Large intestine (tissue), 3 donors: ENCODE measurements around the gene AEBP1. TPM values are rescaled to one million over a fixed set of nuclear protein-coding genes. Genes with fewer than 3 reads are reported as not detected.

ENCODE experiments used
- DNase-seq, 2 donors: peaks; one replicate each; pipeline versions ENCODE4 v3.0.0 to v3.0.0-alpha.2; 2013
- H3K27ac ChIP-seq: one replicate; pipeline ENCODE4 v1.5.1; 2013; ENCODE audit warnings: low read length
- H3K27me3 ChIP-seq: 2 replicates; pipeline ENCODE4 v1.6.1; 2013; ENCODE audit warnings: low read length; ENCODE audit not compliant: control insufficient read depth, insufficient read depth
- H3K36me3 ChIP-seq: 2 replicates; pipeline ENCODE4 v1.6.1; 2013; ENCODE audit warnings: low read length; ENCODE audit not compliant: control insufficient read depth, insufficient read depth
- H3K4me1 ChIP-seq: one replicate; pipeline ENCODE4 v1.6.1; 2013; ENCODE audit warnings: low read length; ENCODE audit not compliant: control insufficient read depth, insufficient read depth
- H3K4me3 ChIP-seq: one replicate; pipeline ENCODE4 v1.5.1; 2013; ENCODE audit warnings: low read length
- H3K9me3 ChIP-seq: one replicate; pipeline ENCODE4 v1.6.1; 2013; ENCODE audit warnings: mild to moderate bottlenecking, low read depth, low read length, moderate library complexity; ENCODE audit not compliant: control insufficient read depth
- WGBS: methylation state at CpG from one replicate; pipeline ENCODE4 v1.1.5; 2013; ENCODE audit warnings: low lambda C conversion rate; ENCODE audit not compliant: insufficient coverage; 5-methylcytosine and 5-hydroxymethylcytosine counted together
- polyA plus RNA-seq: library from polyadenylated mRNA; unstranded; fragments of 120-200 nt; gene quantifications from one replicate; pipeline ENCODE4 v1.2.1, GENCODE V29; 2013

Gene AEBP1
- polyA plus RNA-seq, 1 donor, result 23.1 TPM

GRCh38 chr7:44077061-44077460, 27.1 kb upstream of the AEBP1 start:
- Histone ChIP-seq H3K36me3 (peaks cover 80% of the 10 kb centered on the region), H3K4me3 (no peak overlapping the region), H3K4me1 (peaks cover 7% of the 10 kb centered on the region), H3K9me3 (no peaks in the 10 kb centered on the region), H3K27me3 (no peaks in the 10 kb centered on the region), H3K27ac (no peak overlapping the region)
- DNase-seq, result no peak
- no CpG with 5 or more reads among the region's 9 CpGs for WGBS

- H3K4me3 ChIP-seq, result no peak overlapping the region
- H3K9me3 ChIP-seq, result no peaks in the 10 kb centered on the region
- peaks cover 77% of the 10 kb centered on the region for H3K36me3 ChIP-seq
- no peak for DNase-seq
- WGBS, result 80% methylated on average over 1 of the region's 5 CpGs
- H3K4me1 ChIP-seq, result peaks cover under 1% of the 10 kb centered on the region
- H3K27ac ChIP-seq, result no peak overlapping the region
- H3K27me3 ChIP-seq, result no peaks in the 10 kb centered on the region
Measured at GRCh38 chr7:44077681-44078091, 26.5 kb upstream of the AEBP1 start.

- Histone ChIP-seq H3K27me3 (no peaks in the 10 kb centered on the region), H3K9me3 (no peaks in the 10 kb centered on the region), H3K4me3 (no peak overlapping the region), H3K4me1 (no peaks in the 10 kb centered on the region), H3K36me3 (peaks cover 69% of the 10 kb centered on the region), H3K27ac (no peak overlapping the region)
- no CpG with 5 or more reads among the region's 8 CpGs for WGBS
- DNase-seq, result no peak
Measured at GRCh38 chr7:44078521-44078920, 25.6 kb upstream of the AEBP1 start.

GRCh38 chr7:44079331-44080021, 24.7 kb upstream of the AEBP1 start:
- H3K4me1 ChIP-seq, result no peaks in the 10 kb centered on the region
- H3K27me3 ChIP-seq, result no peaks in the 10 kb centered on the region
- DNase-seq, result no peak
- no CpG with 5 or more reads among the region's 11 CpGs for WGBS
- peaks cover 59% of the 10 kb centered on the region for H3K36me3 ChIP-seq
- no peak overlapping the region for H3K27ac ChIP-seq
- no peak overlapping the region for H3K4me3 ChIP-seq
- no peaks in the 10 kb centered on the region for H3K9me3 ChIP-seq

GRCh38 chr7:44080118-44080517, 24.0 kb upstream of the AEBP1 start:
- Histone ChIP-seq H3K9me3 (no peaks in the 10 kb centered on the region), H3K27ac (no peak overlapping the region), H3K4me3 (no peak overlapping the region), H3K27me3 (no peaks in the 10 kb centered on the region), H3K4me1 (no peaks in the 10 kb centered on the region), H3K36me3 (peaks cover 55% of the 10 kb centered on the region)
- whole genome bisulfite sequencing, result no CpG with 5 or more reads among the region's 5 CpGs
- DNase-seq, result no peak

GRCh38 chr7:44080686-44081265, 23.4 kb upstream of the AEBP1 start:
- Histone ChIP-seq H3K4me1 (no peaks in the 10 kb centered on the region), H3K36me3 (peaks cover 50% of the 10 kb centered on the region), H3K27me3 (no peaks in the 10 kb centered on the region), H3K4me3 (no peak overlapping the region), H3K9me3 (no peaks in the 10 kb centered on the region), H3K27ac (no peak overlapping the region)
- DNase-seq, result no peak
- no CpG with 5 or more reads among the region's 11 CpGs for WGBS

GRCh38 chr7:44081266-44081748, 22.8 kb upstream of the AEBP1 start:
- peaks cover 45% of the 10 kb centered on the region for H3K36me3 ChIP-seq
- H3K27me3 ChIP-seq, result no peaks in the 10 kb centered on the region
- peak overlapping the region; percentile 96 for H3K4me3 ChIP-seq
- H3K4me1 ChIP-seq, result no peaks in the 10 kb centered on the region
- peak overlapping the region; percentile 33 for H3K27ac ChIP-seq
- 0% methylated on average over 1 of the region's 9 CpGs for WGBS
- no peaks in the 10 kb centered on the region for H3K9me3 ChIP-seq
- peak in 1 of 2 donors; percentile 50 for DNase-seq

GRCh38 chr7:44082541-44083207, 21.5 kb upstream of the AEBP1 start:
- Histone ChIP-seq H3K4me3 (peak overlapping the region; percentile 96), H3K27ac (peak overlapping the region; percentile 92), H3K9me3 (no peaks in the 10 kb centered on the region), H3K27me3 (no peaks in the 10 kb centered on the region), H3K36me3 (peaks cover 31% of the 10 kb centered on the region), H3K4me1 (no peaks in the 10 kb centered on the region)
- peak; percentile 98 to 99 for DNase-seq
- 14% methylated on average over 1 of the region's 54 CpGs for WGBS

- H3K9me3 ChIP-seq, result no peaks in the 10 kb centered on the region
- no CpG with 5 or more reads among the region's 3 CpGs for WGBS
- H3K4me3 ChIP-seq, result no peak overlapping the region
- no peaks in the 10 kb centered on the region for H3K4me1 ChIP-seq
- H3K27me3 ChIP-seq, result no peaks in the 10 kb centered on the region
- no peak overlapping the region for H3K27ac ChIP-seq
- no peak for DNase-seq
- H3K36me3 ChIP-seq, result peaks cover 20% of the 10 kb centered on the region
Measured at GRCh38 chr7:44083796-44084195, 20.3 kb upstream of the AEBP1 start.

GRCh38 chr7:44084701-44085100, 19.4 kb upstream of the AEBP1 start:
- Histone ChIP-seq H3K27me3 (no peaks in the 10 kb centered on the region), H3K4me1 (no peaks in the 10 kb centered on the region), H3K4me3 (no peak overlapping the region), H3K9me3 (no peaks in the 10 kb centered on the region), H3K36me3 (peaks cover 11% of the 10 kb centered on the region), H3K27ac (no peak overlapping the region)
- WGBS, result no CpG with 5 or more reads among the region's 4 CpGs
- DNase-seq, result no peak
